HFFc6 (cell line): ENCODE measurements around the gene REPS2. TPM values are rescaled to one million over a fixed set of nuclear protein-coding genes. Genes with fewer than 3 reads are reported as not detected.

Source experiments
- DNase-seq: peaks from one replicate; pipeline ENCODE4 v3.0.0-alpha.2; 2018
- H3K27ac Mint-ChIP-seq: 2 replicates; pipeline ENCODE4 v1.8.0; 2020; ENCODE audit warnings: mild to moderate bottlenecking, mixed read lengths
- H3K27me3 Mint-ChIP-seq: 2 replicates; pipeline ENCODE4 v1.8.0; 2021; ENCODE audit warnings: mild to moderate bottlenecking, moderate library complexity, mixed read lengths; ENCODE audit not compliant: insufficient read depth
- H3K36me3 Mint-ChIP-seq: 2 replicates; pipeline ENCODE4 v1.8.0; 2021; ENCODE audit warnings: low read depth, mixed read lengths
- H3K4me1 Mint-ChIP-seq: 2 replicates; pipeline ENCODE4 v1.8.0; 2020; ENCODE audit warnings: low read depth, mixed read lengths
- H3K4me3 Mint-ChIP-seq: 2 replicates; pipeline ENCODE4 v1.8.0; 2020; ENCODE audit warnings: mild to moderate bottlenecking, moderate library complexity, mixed read lengths
- H3K9me3 Mint-ChIP-seq: 2 replicates; pipeline ENCODE4 v1.8.0; 2020; ENCODE audit warnings: mild to moderate bottlenecking, mixed read lengths
- CTCF ChIP-seq: fragments of 200-600 bp; sonication (generic); IDR thresholded peaks from 2 replicates; pipeline ENCODE4 v1.5.0; 2021; ENCODE audit warnings: antibody characterized with exemption, mild to moderate bottlenecking
- total RNA-seq, 6 experiments: library from RNA; stranded (reverse); fragmentation: NEBNext Ultra II Directional; extraction: Animal tissue kit (Norgen Biotek cat#: 25700); gene quantifications; 2 replicates in 1 of 6; 3 replicates in 5 of 6; pipeline ENCODE4 v1.2.3, GENCODE V29; 2021

The REPS2 gene
- total RNA-seq, 6 experiments from 2014 or later: 0.06 to 0.23 (median 0.10) TPM; not detected in 1

GRCh38 chrX:17052793-17053192, 106.3 kb downstream of the REPS2 start:
- no peak overlapping the region for H3K27ac Mint-ChIP-seq
- peaks cover 12% of the 10 kb centered on the region; the same call in 1 of the 2 replicates for H3K4me1 Mint-ChIP-seq
- H3K36me3 Mint-ChIP-seq: no peaks in the 10 kb centered on the region
- DNase-seq: no peak
- no peaks in the 10 kb centered on the region; the same call in 1 of the 2 replicates for H3K27me3 Mint-ChIP-seq
- no peak overlapping the region for H3K4me3 Mint-ChIP-seq
- TF ChIP-seq CTCF: no peak
- H3K9me3 Mint-ChIP-seq: no peaks in the 10 kb centered on the region

GRCh38 chrX:17053502-17053901, 107.0 kb downstream of the REPS2 start:
- Mint-ChIP-seq H3K36me3 (no peaks in the 10 kb centered on the region), H3K9me3 (no peaks in the 10 kb centered on the region), H3K4me1 (peaks cover 12% of the 10 kb centered on the region; the same call in 1 of the 2 replicates), H3K4me3 (no peak overlapping the region), H3K27me3 (peaks cover 1% of the 10 kb centered on the region), H3K27ac (no peak overlapping the region)
- DNase-seq: no peak
- no peak for TF ChIP-seq CTCF

- no peak for TF ChIP-seq CTCF
- Mint-ChIP-seq H3K36me3 (no peaks in the 10 kb centered on the region), H3K4me3 (no peak overlapping the region), H3K27ac (no peak overlapping the region), H3K27me3 (peaks cover 1% of the 10 kb centered on the region), H3K9me3 (no peaks in the 10 kb centered on the region), H3K4me1 (peaks cover 9% of the 10 kb centered on the region; the same call in 1 of the 2 replicates)
- DNase-seq: no peak
Measured at GRCh38 chrX:17056868-17057608, 110.6 kb downstream of the REPS2 start.

GRCh38 chrX:17062065-17062464, 115.6 kb downstream of the REPS2 start:
- no peak for DNase-seq
- Mint-ChIP-seq H3K27me3 (peaks cover 3% of the 10 kb centered on the region), H3K4me1 (no peaks in the 10 kb centered on the region), H3K36me3 (no peaks in the 10 kb centered on the region), H3K27ac (no peak overlapping the region), H3K4me3 (no peak overlapping the region), H3K9me3 (no peaks in the 10 kb centered on the region)
- TF ChIP-seq CTCF: no peak

GRCh38 chrX:17065100-17065499, 118.6 kb downstream of the REPS2 start:
- Mint-ChIP-seq H3K9me3 (no peaks in the 10 kb centered on the region), H3K27me3 (peaks cover 2% of the 10 kb centered on the region), H3K4me1 (no peaks in the 10 kb centered on the region), H3K27ac (no peak overlapping the region), H3K4me3 (no peak overlapping the region), H3K36me3 (no peaks in the 10 kb centered on the region)
- TF ChIP-seq CTCF: peak; percentile 42
- no peak for DNase-seq
